ENCODE measurements around the gene HPN.
"Not testable (repeated sequence)": the region's sequence is repeated elsewhere in the genome, so short reads cannot be mapped to it uniquely, and the experiment has no call there.

HPN gene

GRCh38 chr19:35027851-35028599 lies 13.5 kb upstream of the HPN start:
- no peak for DNase-seq (ENCODE audit: low read depth)

DNA sequence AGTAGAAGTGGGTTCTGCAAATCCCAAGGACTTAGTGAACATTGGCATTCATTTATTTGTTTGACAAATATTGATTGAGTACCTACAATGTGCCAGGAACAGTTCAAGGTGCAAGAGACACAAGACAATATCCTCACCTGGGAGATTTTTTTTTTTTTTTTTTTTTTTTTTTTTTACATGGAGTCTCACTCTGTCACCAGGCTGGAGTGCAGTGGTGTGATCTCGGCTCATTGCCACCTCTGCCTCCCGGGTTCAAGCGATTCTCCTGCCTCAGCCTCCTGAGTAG lies 13.0 kb upstream of the HPN start:
- DNase-seq (ENCODE audit: low read depth), result not testable (repeated sequence)

GRCh38 chr19:35029275-35029736 lies 12.2 kb upstream of the HPN start:
- DNase-seq (ENCODE audit: low read depth), result not testable (repeated sequence)

- DNase-seq (ENCODE audit: low read depth), result no peak
Observed at GRCh38 chr19:35029737-35030256, 11.7 kb upstream of the HPN start.

- no peak for DNase-seq (ENCODE audit: low read depth)
Observed at GRCh38 chr19:35030257-35031071, 11.1 kb upstream of the HPN start, which contains the start of gene SCN1B. SCN1B (plus strand) TSS chr19:35030470; CDS start chr19:35030821, 351 bp downstream.

GRCh38 chr19:35031072-35031881 lies 10.2 kb upstream of the HPN start:
- DNase-seq (ENCODE audit: low read depth), result no peak

- DNase-seq (ENCODE audit: low read depth), result no peak
Observed at GRCh38 chr19:35032356-35032865, 9.1 kb upstream of the HPN start.

DNA sequence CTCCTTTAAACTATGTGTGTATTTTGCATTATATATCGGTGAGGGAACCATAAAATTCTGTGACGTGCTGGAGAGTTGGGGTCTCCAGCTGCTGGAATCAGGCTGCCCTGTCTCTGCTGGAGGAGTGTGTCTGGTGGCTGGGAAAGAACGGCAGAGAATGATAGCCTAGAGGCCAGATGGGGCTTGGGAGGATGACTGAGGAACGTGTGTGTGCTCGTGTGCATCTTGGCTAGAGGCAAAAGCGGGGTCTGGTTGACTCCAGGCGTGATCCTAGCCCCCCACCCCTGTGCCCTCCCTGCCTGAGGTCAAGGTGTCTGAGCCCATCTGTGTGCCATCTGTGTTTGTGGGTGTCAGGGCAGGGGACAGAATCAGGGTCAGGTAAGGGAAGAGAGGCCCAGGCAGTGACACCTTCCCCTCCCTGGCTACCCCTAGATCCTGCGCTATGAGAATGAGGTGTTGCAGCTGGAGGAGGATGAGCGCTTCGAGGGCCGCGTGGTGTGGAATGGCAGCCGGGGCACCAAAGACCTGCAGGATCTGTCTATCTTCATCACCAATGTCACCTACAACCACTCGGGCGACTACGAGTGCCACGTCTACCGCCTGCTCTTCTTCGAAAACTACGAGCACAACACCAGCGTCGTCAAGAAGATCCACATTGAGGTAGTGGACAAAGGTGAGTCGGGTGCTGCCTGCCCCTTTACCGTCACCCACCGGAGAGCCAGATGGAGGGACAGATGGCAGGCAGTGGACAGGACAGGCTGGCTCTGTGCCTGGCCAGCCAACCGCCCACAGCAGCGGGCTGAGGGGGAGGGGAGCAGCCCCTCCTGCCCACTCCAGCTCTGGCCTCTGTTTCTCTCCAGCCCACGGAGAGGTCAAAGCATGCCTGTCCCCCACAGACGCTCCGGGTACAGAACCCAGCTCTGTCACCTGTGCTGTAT lies 8.2 kb upstream of the HPN start:
- no peak for DNase-seq (ENCODE audit: low read depth)

- DNase-seq (ENCODE audit: low read depth), result no peak
Observed at GRCh38 chr19:35034005-35034502, 7.5 kb upstream of the HPN start.

DNA sequence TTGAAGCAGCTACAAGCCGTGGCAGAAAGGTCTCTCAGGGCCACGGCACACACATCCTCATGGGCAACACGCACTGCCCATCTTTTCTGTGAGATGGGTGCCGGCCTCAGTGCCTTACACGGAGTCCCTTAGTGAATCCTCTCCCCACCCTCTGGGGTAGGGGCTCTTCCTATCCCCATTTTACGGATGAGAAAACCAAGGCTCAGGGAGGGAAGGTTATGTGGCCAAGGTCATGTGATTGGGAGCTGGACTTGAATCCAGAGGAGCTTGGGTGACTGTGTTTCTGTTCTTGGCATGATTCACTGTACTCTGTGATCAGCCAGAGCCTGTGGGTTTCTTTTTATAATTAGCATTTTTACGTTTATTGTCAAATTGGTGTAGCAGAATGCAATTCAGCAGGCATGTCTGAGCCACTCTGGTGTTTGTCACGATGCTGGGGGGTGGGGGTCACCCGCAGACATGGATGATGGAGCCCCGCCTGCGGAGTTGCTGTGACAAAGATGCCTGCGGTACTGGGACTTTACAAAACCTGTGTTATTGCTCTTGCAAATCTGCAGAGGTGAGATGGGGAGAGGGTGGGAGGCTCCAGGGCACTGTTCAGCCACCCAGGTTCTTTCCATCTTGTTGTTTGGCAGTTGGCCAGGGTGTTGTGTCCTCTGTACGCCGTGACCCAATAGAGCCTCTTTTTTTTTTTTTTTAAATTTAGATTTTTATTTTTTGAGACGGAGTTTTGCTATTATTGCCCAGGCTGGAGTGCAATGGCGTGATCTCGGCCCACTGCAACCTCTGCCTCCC lies 6.7 kb upstream of the HPN start:
- DNase-seq (ENCODE audit: low read depth), result no peak

GRCh38 chr19:35037716-35038622 lies 3.6 kb upstream of the HPN start:
- no peak for DNase-seq (ENCODE audit: low read depth)

DNA sequence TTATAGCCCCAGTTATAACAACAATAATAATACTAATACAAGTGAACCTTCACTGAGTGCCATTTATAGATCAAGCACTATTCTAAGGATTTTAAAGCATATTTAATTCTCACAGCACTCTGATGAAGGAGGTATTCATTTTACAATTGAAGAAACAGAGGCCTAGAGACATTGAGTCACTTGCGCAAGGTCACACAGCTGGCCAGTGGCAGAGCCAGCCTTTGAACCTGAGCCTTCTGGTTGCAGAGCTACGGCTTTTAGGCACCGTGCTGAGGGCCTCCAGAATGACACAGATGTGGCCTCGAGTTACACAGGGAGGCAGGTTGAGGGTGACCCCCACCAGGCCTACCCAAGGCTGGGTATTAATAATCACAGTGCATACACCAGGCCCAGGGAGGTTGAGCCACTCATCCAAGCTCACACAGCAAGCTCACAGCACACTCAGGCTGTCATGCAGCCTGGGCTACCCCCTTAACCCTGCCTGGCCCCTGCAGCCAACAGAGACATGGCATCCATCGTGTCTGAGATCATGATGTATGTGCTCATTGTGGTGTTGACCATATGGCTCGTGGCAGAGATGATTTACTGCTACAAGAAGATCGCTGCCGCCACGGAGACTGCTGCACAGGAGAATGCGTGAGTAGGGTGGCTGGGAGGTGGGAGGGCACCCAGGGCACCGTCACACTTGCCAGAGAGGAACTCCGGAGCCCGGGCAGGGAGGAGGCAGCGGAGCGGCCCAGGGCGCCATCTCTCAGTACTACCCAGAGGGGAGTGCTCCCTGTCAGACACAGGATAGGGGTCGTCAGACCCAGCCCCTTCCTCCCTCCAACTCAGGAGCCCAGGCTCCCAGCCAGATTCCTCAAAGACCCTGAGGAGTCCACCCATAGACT lies 2.7 kb upstream of the HPN start:
- DNase-seq (ENCODE audit: low read depth), result no peak

DNA sequence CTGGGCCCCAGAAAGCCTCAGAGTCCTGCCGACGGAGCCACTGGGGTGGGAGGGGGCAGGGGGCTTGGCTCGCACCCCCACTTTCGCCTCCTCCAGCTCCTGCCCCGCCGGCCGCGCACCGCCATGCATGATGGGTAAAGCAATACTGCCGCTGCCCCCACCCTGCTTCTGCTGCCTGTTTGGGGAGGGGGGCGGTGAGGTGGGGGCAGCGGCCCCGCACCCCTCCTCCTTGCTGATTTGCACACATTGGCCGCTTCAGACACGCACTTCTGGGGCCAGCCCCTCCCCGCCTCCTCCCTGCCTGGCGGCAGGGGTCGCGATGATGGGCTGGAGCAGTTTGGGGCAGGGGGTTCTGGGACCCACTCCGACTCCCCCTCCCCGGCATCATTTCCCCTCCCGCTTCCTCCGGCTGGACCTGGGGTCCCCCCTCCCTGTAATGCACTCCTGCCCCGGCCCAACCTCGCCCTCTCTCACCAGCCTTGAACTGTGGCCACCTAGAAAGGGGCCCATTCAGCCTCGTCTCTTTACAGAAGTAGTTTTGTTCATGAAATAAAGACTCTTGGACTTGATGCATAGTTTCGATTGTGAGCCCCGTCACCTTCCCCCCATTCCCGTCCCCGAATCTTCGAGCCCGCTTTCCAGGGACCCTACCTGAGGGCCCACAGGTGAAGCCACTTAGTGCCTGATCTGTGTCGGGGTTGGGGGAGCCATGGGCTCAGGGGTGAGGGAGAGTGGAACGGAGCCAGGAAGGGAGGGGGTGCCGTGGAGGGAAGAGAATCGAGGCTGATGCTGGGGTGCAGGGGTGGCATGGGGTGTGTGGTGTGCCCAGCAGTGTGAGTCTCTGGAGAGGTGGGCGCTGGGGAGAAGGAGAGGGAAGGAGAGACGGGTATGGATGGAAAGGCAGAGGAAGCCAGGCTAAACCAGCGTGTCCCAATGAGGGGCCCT lies 1.4 kb upstream of the HPN start:
- DNase-seq (ENCODE audit: low read depth), result no peak

- DNase-seq (ENCODE audit: low read depth), result no peak
Observed at GRCh38 chr19:35040826-35041547, 534 bp upstream of the HPN start.

DNA sequence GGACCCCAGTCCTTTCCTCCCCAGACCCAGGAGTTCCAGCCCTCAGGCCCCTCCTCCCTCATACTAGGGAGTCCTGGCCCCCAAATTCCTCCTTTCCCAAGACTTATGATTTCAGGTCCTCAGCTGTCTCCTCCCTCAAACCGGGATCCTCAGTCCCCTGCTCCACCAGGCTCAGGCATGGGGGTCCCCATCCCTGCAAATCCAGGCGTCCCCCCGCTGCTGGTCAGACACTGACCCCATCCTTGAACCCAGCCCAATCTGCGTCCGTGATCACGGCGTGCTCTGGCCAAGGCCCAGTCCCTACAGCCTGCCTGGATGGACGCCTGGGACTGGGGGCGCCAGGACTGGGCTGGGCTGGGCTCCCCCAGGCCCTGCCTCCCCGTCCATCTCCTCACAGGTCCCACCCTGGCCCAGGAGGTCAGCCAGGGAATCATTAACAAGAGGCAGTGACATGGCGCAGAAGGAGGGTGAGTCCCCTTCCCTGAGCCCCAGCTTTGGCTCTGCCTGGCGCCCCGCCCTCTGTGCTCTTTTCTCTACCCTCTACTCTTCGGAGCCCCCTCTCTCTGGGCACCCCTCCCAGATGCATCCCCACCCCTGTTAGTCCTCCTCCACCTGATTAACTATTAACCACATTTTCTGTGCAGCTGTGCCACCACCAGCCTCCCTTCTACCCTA lies 672 bp downstream of the HPN start:
- no peak for DNase-seq (ENCODE audit: low read depth)

Measured in GM04503 (cell line).